Activated CD4-positive, alpha-beta memory T cell treated with anti-CD3 and anti-CD28 coated beads, Interleukin-2, amount 10 ng/mL, durations not matched to agents 7 days and 5 days (primary cell): ENCODE measurements around the gene CSNK2B. TPM values are rescaled to one million over a fixed set of nuclear protein-coding genes. Genes with fewer than 3 reads are reported as not detected.

ENCODE experiments used
- CTCF ChIA-PET: fragments of 350-600 bp; sonication (Branson Sonifier 250); formaldehyde crosslinking; loops from one replicate; lab custom pipeline; 2021; ENCODE audit warnings: antibody characterized with exemption, inconsistent platforms; lab: Charles Lee
- POLR2A ChIA-PET: fragments of 350-600 bp; sonication (Branson Sonifier 250); formaldehyde crosslinking; loops from one replicate; lab custom pipeline; 2021; ENCODE audit warnings: antibody characterized with exemption; lab: Charles Lee
- DNase-seq: peaks from one replicate; pipeline ENCODE4 v3.0.0-alpha.2; 2020
- H3K27ac Mint-ChIP-seq: one replicate; pipeline ENCODE4 v1.8.0; 2021; ENCODE audit warnings: mild to moderate bottlenecking, mixed read lengths
- H3K27me3 Mint-ChIP-seq: one replicate; pipeline ENCODE4 v1.8.0; 2021; ENCODE audit warnings: mixed read lengths
- H3K36me3 Mint-ChIP-seq: one replicate; pipeline ENCODE4 v1.8.0; 2021; ENCODE audit warnings: low read depth, mixed read lengths
- H3K4me1 Mint-ChIP-seq: one replicate; pipeline ENCODE4 v1.8.0; 2021; ENCODE audit warnings: mixed read lengths
- H3K4me3 Mint-ChIP-seq: one replicate; pipeline ENCODE4 v1.8.0; 2021; ENCODE audit warnings: mild to moderate bottlenecking, mixed read lengths
- H3K9me3 Mint-ChIP-seq: one replicate; pipeline ENCODE4 v1.8.0; 2021; ENCODE audit warnings: mixed read lengths
- total RNA-seq, 2 experiments: library from RNA; stranded (reverse); gene quantifications; one replicate each; pipeline ENCODE4 v1.2.3, GENCODE V29; 2021

The CSNK2B gene
- total RNA-seq, 2 experiments from 2014 or later, result 199 to 212 TPM

GRCh38 chr6:31657406-31658157 is 8.3 kb upstream of the CSNK2B start:
- H3K9me3 Mint-ChIP-seq, result no peaks in the 10 kb centered on the region
- CTCF ChIA-PET, result interaction anchor here (0.6 to 1.0 kb wide), 3 partner anchors 44 to 209 kb away, joined by 3 read pairs; no protein-coding TSS in a partner anchor
- DNase-seq, result peak; percentile 67
- peaks cover 76% of the 10 kb centered on the region for H3K4me1 Mint-ChIP-seq
- H3K36me3 Mint-ChIP-seq, result peaks cover 74% of the 10 kb centered on the region
- H3K27me3 Mint-ChIP-seq, result no peaks in the 10 kb centered on the region
- peak overlapping the region; percentile 95 for H3K27ac Mint-ChIP-seq
- H3K4me3 Mint-ChIP-seq, result peak overlapping the region; percentile 95
- POLR2A ChIA-PET, result interaction anchor here (0.8 to 9.8 kb wide), 7 partner anchors 7 to 240 kb away, joined by 3 to 278 read pairs (median 4); partner anchors contain the start of genes C6orf47, CLIC1, CSNK2B and EHMT2

DNA sequence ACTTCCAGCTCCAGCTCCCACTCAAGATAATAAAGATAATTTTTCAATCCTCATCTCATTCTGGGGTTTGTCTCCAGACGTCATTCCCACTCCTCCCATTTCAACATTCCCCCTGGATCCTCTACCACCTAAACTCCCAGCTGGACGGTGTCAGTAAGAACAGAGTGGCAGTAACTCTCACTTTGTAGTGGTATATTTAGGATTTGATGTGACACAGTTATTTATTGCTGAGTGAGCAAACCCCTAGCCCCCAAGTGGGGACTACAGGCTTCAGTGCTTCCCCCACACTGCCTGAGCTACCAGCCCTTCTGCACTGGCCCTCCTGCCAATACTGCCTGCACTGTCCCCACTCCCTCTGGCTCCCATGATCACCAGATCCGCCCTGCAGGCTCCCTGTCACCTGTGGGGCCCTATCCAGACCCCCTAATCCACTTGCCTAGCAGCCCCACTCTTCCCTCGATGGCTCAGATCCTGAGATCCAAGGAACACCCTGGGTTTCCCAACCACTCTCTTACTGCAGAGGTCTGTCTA is 7.7 kb upstream of the CSNK2B start:
- Mint-ChIP-seq H3K27ac (peak overlapping the region; percentile 95), H3K27me3 (no peaks in the 10 kb centered on the region), H3K36me3 (peaks cover 74% of the 10 kb centered on the region), H3K9me3 (no peaks in the 10 kb centered on the region), H3K4me1 (peaks cover 78% of the 10 kb centered on the region), H3K4me3 (peak overlapping the region; percentile 95)
- no peak for DNase-seq
- ChIA-PET CTCF (interaction anchor here (0.6 to 0.7 kb wide), 2 partner anchors 45 to 65 kb away, joined by 3 read pairs; partner anchors contain the start of gene NCR3), POLR2A (interaction anchor here (0.8 to 9.8 kb wide), 5 partner anchors 6 to 239 kb away, joined by 3 to 278 read pairs (median 4); partner anchors contain the start of genes C6orf47, CLIC1, CSNK2B and EHMT2)

DNA sequence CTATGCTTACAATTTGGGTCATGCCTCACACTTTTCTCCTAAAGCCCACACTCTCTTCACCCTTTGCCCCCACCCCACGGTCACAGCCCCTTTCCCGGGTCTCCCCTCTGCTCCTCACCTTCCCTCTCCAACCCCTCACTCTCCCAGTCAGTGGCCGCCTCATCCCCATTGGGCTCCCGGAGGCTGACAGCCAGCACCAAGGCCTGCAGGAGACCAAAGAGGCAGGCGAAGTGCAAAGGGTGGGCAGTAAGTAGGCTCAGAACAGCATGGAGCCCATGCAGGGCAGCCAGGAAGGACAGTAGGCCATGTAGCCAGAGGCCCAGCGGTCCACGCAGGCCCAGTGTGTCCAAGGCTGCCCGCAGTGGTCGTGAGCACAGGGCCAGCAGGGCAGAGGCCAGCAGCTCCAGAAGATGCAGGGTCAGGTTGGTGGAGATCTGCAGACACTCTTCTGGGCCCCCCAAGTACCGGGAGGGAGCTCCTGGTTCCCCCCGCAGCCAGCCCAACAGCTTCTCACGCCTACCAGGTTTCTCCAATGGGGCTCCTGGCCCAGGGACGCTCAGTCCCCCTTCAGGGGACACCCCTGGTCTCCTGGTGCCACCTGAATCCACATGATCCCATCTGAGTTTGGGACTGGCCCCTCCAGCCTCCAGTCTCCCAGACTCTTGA is 6.8 kb upstream of the CSNK2B start:
- CTCF ChIA-PET, result interaction anchor here (0.7 to 2.9 kb wide), 2 partner anchors 66 to 79 kb away, joined by 3 to 11 read pairs; partner anchors contain the start of genes CLIC1 and NCR3
- no peak for DNase-seq
- H3K27me3 Mint-ChIP-seq, result no peaks in the 10 kb centered on the region
- H3K4me3 Mint-ChIP-seq, result peak overlapping the region; percentile 95
- H3K9me3 Mint-ChIP-seq, result no peaks in the 10 kb centered on the region
- POLR2A ChIA-PET, result no interaction called here
- peak overlapping the region; percentile 95 for H3K27ac Mint-ChIP-seq
- H3K4me1 Mint-ChIP-seq, result peaks cover 83% of the 10 kb centered on the region
- H3K36me3 Mint-ChIP-seq, result peaks cover 83% of the 10 kb centered on the region

GRCh38 chr6:31659649-31660380 is 6.1 kb upstream of the CSNK2B start:
- Mint-ChIP-seq H3K27me3 (no peaks in the 10 kb centered on the region), H3K27ac (peak overlapping the region; percentile 95), H3K4me3 (peak overlapping the region; percentile 95), H3K4me1 (peaks cover 88% of the 10 kb centered on the region), H3K36me3 (peaks cover 90% of the 10 kb centered on the region), H3K9me3 (no peaks in the 10 kb centered on the region)
- ChIA-PET CTCF (interaction anchor here (1.1 to 2.9 kb wide), 3 partner anchors 43 to 292 kb away, joined by 3 to 11 read pairs (median 4); partner anchors contain the start of genes ABHD16A and CLIC1), POLR2A (interaction anchor here (1.0 to 8.1 kb wide), 10 partner anchors 6 to 175 kb away, joined by 5 to 278 read pairs (median 7); partner anchors contain the start of genes APOM, BAG6, DDX39B and HSPA1B)
- peak; percentile 58 for DNase-seq

GRCh38 chr6:31660381-31661261 is 5.3 kb upstream of the CSNK2B start, which contains the start of gene C6orf47:
TSS of gene C6orf47 (minus strand) at chr6:31660778. CDS start at chr6:31659947, 831 bp downstream.
- POLR2A ChIA-PET, result interaction anchor here (0.7 to 8.1 kb wide), 21 partner anchors 7 to 176 kb away, joined by 3 to 278 read pairs (median 5); partner anchors contain the start of genes ABHD16A, APOM, BAG6 and DDX39B
- Mint-ChIP-seq H3K4me3 (peak within 1 kb of the TSS; percentile 95), H3K4me1 (peaks cover 83% of the 10 kb centered on the region), H3K27ac (peak within 1 kb of the TSS; percentile 95), H3K36me3 (peaks cover 86% of the 10 kb centered on the region), H3K27me3 (no peaks in the 10 kb centered on the region), H3K9me3 (no peaks in the 10 kb centered on the region)
- CTCF ChIA-PET, result interaction anchor here (0.7 to 2.9 kb wide), 7 partner anchors 8 to 291 kb away, joined by 3 to 11 read pairs (median 3); partner anchors contain the start of genes ABHD16A, BAG6 and CLIC1
- DNase-seq, result peak; percentile 82

DNA sequence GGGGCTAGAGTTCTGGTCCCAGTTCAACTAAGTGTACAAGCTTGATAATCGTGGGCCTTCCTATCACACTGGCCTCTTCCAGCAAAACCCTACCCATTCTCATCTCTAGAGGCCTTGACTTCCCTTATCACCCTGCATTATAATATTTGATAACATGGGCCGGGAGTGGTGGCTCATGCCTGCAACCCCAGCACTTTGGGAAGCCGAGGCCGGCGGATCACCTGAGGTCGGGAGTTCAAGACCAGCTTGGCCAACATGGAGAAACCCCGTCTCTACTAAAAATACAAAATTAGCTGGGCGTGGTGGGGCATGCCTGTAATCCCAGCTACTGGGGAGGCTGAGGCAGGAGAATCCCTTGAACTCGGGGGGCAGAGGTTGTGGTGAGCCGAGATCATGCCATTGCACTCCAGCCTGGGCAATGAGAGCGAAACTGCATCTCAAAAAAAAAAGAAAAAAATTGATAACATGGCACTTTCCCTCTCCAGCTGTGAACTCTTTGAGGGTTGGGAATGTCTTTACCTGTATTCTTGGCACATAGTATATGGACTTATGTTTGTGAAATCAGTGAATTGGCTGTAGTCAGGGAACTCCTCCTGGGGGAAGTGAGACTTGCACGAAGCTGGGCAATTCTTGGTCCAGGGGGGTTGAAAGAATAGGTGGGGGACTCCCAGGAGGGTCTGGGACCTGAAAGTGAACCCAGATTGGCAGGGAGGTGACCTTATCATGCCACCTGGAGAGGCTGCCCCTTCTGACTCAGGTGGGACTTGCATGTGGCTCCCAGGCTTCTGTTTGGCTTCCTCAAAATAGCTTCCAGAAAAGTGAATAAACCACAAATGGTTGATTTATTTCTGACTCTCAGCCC is 4.4 kb upstream of the CSNK2B start:
- H3K36me3 Mint-ChIP-seq, result peaks cover 86% of the 10 kb centered on the region
- no peaks in the 10 kb centered on the region for H3K27me3 Mint-ChIP-seq

DNA sequence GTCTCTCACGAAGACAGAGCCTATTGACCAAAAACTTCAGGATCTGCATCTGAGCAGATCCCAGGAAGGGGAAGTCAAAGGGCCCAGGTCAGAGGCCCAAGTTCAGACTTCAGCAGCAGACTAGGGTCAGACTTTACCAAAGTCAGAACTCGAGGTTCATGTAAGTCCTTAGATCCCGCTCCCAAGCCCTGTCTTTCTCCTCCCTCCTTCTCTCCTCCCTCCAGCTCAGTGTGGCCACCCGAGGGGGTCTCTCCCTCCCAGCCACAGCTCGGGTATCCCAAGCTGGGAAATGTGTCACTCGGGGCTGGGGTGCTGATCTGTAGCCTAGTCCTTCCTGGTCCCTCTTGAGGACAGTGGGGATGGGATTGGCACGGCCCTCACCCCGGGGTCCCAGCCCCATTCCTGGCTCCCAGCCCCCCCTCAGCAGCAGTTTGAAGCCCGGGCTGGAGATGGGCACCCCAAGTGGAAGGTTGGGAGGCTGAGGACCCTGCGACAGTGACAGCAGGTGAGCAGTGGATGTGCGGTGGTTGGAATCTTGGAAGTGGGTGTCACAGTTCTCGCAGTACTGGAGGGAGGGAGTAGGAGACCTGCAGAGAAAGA is 3.7 kb upstream of the CSNK2B start:
- H3K9me3 Mint-ChIP-seq, result no peaks in the 10 kb centered on the region
- POLR2A ChIA-PET, result interaction anchor here (1.0 to 8.1 kb wide), 4 partner anchors 9 to 945 kb away, joined by 3 to 278 read pairs (median 67); partner anchors contain the start of genes APOM, BAG6, CLIC1 and MDC1

More for the DNA sequence above, 4.4 kb upstream of the CSNK2B start:
- CTCF ChIA-PET, result interaction anchor here (0.7 to 2.9 kb wide), 7 partner anchors 9 to 290 kb away, joined by 3 to 11 read pairs (median 3); partner anchors contain the start of genes ABHD16A, BAG6 and CLIC1
- peak overlapping the region; percentile 87 for H3K27ac Mint-ChIP-seq
- DNase-seq, result no peak
- peak overlapping the region; percentile 95 for H3K4me3 Mint-ChIP-seq
- peaks cover 82% of the 10 kb centered on the region for H3K4me1 Mint-ChIP-seq
- no peaks in the 10 kb centered on the region for H3K9me3 Mint-ChIP-seq
- POLR2A ChIA-PET, result interaction anchor here (0.7 to 8.1 kb wide), 21 partner anchors 8 to 175 kb away, joined by 3 to 278 read pairs (median 5); partner anchors contain the start of genes ABHD16A, APOM, BAG6 and DDX39B

GRCh38 chr6:31663126-31663960 is 2.5 kb upstream of the CSNK2B start:
- H3K36me3 Mint-ChIP-seq, result peaks cover 87% of the 10 kb centered on the region

More for the DNA sequence above, 3.7 kb upstream of the CSNK2B start:
- peaks cover 85% of the 10 kb centered on the region for H3K4me1 Mint-ChIP-seq
- no peaks in the 10 kb centered on the region for H3K27me3 Mint-ChIP-seq
- H3K36me3 Mint-ChIP-seq, result peaks cover 87% of the 10 kb centered on the region
- H3K27ac Mint-ChIP-seq, result peak overlapping the region; percentile 54
- CTCF ChIA-PET, result interaction anchor here (2.9 kb wide), 1 partner anchor 75 kb away, joined by 11 read pairs; the partner anchor contains the start of gene CLIC1
- peak overlapping the region; percentile 95 for H3K4me3 Mint-ChIP-seq
- no peak for DNase-seq

More at GRCh38 chr6:31663126-31663960, 2.5 kb upstream of the CSNK2B start:
- Mint-ChIP-seq H3K27ac (peak overlapping the region; percentile 89), H3K4me1 (peaks cover 84% of the 10 kb centered on the region), H3K4me3 (peak overlapping the region; percentile 86), H3K9me3 (no peaks in the 10 kb centered on the region), H3K27me3 (no peaks in the 10 kb centered on the region)
- ChIA-PET POLR2A (interaction anchor here (0.6 to 8.1 kb wide), 11 partner anchors 10 to 946 kb away, joined by 3 to 278 read pairs (median 8); partner anchors contain the start of genes ABHD16A, APOM, BAG6 and CLIC1), CTCF (interaction anchor here (0.5 to 2.6 kb wide), 8 partner anchors 11 to 264 kb away, joined by 3 to 19 read pairs (median 5); partner anchors contain the start of genes BAG6, DDX39B, HSPA1B and LTB)
- DNase-seq, result no peak
